Endothelial cell (in vitro differentiated cells): ENCODE data around the gene LNX1. TPM values are rescaled to one million over a fixed set of nuclear protein-coding genes. Genes with fewer than 3 reads are reported as not detected.
A peak's percentile ranks its signal among the peaks of the same experiment; 100 is the strongest.

Experiments
- DNase-seq: peaks from one replicate; pipeline ENCODE4 v3.0.0; 2021; ENCODE audit warnings: low spot score
- H3K27ac Mint-ChIP-seq: one replicate; pipeline ENCODE4 v1.8.0; 2021; ENCODE audit warnings: mixed read lengths, inconsistent platforms; ENCODE audit not compliant: unreplicated experiment
- H3K27me3 Mint-ChIP-seq: one replicate; pipeline ENCODE4 v1.8.0; 2021; ENCODE audit warnings: mild to moderate bottlenecking, moderate library complexity, mixed read lengths, inconsistent platforms; ENCODE audit not compliant: unreplicated experiment
- H3K36me3 Mint-ChIP-seq: one replicate; pipeline ENCODE4 v1.8.0; 2021; ENCODE audit warnings: mild to moderate bottlenecking, low read depth, mixed read lengths, inconsistent platforms; ENCODE audit not compliant: unreplicated experiment
- H3K4me1 Mint-ChIP-seq: one replicate; pipeline ENCODE4 v1.8.0; 2021; ENCODE audit warnings: mild to moderate bottlenecking, mixed read lengths, inconsistent platforms; ENCODE audit not compliant: unreplicated experiment
- H3K4me3 Mint-ChIP-seq: one replicate; pipeline ENCODE4 v1.8.0; 2021; ENCODE audit warnings: mild to moderate bottlenecking, mixed read lengths, inconsistent platforms; ENCODE audit not compliant: unreplicated experiment
- H3K9me3 Mint-ChIP-seq: one replicate; pipeline ENCODE4 v1.8.0; 2021; ENCODE audit warnings: mixed read lengths, inconsistent platforms; ENCODE audit not compliant: unreplicated experiment
- total RNA-seq: library from RNA; stranded (reverse); fragmentation: NEBNext Ultra II Directional; extraction: Animal tissue kit (Norgen Biotek cat#: 25700); gene quantifications from one replicate; pipeline ENCODE4 v1.2.1, GENCODE V29; 2021; ENCODE audit not compliant: unreplicated experiment
- TF ChIP-seq, protein P1 (sequence below): fragments of 200-600 bp; sonication (generic); IDR thresholded peaks from one replicate; pipeline ENCODE4 v1.5.0; 2021; ENCODE audit warnings: antibody characterized with exemption; ENCODE audit not compliant: unreplicated experiment

The LNX1 gene
- total RNA-seq, 1 donor from 2014 or later: 25.7 TPM

DNA sequence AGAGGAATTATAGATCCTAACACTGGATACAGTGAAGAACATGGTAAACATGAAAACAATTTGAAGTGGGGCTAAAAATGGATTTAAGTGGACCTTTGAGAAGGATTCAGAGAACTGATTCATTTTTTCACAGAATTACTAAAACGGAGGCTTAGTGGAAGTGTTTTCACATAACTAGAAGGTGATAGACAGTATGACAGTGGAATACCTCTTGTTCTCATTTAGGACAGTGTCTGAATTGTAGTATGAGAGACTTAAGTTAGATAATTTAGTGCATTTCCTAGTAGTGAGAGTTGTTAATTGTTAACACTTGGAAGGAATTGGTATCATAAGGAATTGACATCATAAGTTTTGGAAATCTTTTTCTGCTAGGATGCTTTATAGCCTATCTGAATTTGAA is 149.7 kb downstream of the LNX1 start:
- Mint-ChIP-seq H3K27me3 (no peaks in the 10 kb centered on the region), H3K9me3 (no peaks in the 10 kb centered on the region), H3K36me3 (peaks cover 13% of the 10 kb centered on the region), H3K27ac (no peak overlapping the region), H3K4me3 (no peak overlapping the region), H3K4me1 (no peaks in the 10 kb centered on the region)
- TF ChIP-seq, protein P1, sequence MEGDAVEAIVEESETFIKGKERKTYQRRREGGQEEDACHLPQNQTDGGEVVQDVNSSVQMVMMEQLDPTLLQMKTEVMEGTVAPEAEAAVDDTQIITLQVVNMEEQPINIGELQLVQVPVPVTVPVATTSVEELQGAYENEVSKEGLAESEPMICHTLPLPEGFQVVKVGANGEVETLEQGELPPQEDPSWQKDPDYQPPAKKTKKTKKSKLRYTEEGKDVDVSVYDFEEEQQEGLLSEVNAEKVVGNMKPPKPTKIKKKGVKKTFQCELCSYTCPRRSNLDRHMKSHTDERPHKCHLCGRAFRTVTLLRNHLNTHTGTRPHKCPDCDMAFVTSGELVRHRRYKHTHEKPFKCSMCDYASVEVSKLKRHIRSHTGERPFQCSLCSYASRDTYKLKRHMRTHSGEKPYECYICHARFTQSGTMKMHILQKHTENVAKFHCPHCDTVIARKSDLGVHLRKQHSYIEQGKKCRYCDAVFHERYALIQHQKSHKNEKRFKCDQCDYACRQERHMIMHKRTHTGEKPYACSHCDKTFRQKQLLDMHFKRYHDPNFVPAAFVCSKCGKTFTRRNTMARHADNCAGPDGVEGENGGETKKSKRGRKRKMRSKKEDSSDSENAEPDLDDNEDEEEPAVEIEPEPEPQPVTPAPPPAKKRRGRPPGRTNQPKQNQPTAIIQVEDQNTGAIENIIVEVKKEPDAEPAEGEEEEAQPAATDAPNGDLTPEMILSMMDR: no peak
- DNase-seq: no peak

DNA sequence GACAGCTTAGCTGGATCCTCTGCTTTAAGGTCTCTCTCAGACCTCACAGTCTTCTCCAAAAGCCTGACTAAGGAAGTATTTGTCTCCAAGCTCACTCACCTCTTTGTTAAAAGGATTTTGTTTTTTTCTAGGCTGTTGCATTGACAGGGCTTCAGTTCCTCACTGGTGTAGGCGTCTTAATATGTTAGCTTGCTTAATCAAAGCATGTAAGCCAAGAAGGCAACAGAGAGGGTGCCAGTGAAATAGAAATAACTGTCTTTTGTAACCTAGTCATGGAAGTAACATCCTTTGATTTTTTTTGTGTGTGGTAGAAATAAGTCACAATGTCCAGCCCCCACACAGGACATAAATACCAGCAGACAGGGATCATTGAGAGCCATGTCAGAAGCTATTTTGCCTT is 155.0 kb downstream of the LNX1 start:
- no peaks in the 10 kb centered on the region for H3K27me3 Mint-ChIP-seq
- H3K4me1 Mint-ChIP-seq: no peaks in the 10 kb centered on the region
- no peak overlapping the region for H3K27ac Mint-ChIP-seq
- DNase-seq: no peak
- TF ChIP-seq, protein P1: no peak
- no peak overlapping the region for H3K4me3 Mint-ChIP-seq
- no peaks in the 10 kb centered on the region for H3K36me3 Mint-ChIP-seq
- H3K9me3 Mint-ChIP-seq: no peaks in the 10 kb centered on the region

DNA sequence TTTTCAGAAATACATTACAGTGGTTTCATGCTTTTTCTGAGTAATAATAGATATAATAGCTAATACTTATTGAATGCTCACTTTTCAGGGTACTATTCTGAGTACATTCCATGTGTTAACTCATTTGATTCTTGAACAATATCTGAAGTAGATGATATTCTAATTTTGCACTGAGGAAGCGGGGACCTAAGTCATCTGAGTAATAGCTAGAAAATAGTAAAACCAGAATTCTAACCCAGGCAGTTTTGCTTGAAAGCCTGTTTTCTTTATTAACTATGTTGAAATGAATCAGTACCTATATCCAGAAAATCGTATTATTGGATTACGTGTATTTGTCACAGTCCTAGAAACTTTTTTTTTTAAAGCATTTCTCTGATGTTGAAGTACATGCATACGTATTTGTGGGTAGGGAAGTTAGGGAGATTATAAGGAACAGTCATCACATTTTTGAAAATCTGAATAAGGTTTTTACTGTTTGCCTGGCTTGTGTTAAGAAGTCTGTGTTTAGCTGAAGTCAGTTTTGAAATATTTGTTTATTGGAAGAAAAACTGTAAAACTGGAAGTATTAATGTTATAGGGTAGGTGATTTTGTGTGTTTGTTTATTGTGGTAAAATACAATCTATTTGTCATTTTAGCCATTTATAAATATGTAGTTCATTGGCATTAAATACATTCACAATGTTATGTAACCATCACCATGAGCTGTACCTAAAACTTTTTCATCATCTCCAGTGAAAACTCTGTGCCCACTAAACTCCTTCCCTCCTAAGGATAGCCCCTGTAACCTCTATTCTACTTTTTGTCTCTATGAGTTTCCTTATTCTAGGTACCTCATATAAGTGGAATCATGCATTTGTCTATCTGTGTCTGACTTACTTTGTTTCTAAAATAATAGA is 158.5 kb downstream of the LNX1 start:
- Mint-ChIP-seq H3K4me1 (no peaks in the 10 kb centered on the region), H3K4me3 (no peak overlapping the region), H3K36me3 (peaks cover 5% of the 10 kb centered on the region), H3K27me3 (no peaks in the 10 kb centered on the region), H3K27ac (peak overlapping the region; percentile 30), H3K9me3 (no peaks in the 10 kb centered on the region)
- TF ChIP-seq, protein P1: no peak
- no peak for DNase-seq

DNA sequence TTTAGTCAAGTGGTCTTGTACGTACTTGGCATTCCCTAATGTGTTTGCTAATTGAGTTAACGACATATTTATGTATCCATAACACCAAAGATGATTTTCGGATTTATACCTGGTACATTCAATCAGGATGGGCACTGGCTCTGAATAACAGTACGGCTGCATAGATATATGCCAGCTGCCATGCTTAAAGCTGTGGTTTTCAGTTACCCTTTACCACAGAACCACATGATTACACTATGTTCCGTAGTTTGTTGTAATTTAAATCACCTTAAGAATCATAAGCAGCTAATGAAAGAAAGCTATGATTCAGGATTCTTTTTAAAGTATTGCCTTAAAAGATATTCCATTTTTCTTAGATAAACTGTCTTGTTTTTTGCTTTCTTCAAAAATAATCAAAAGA is 160.2 kb downstream of the LNX1 start:
- Mint-ChIP-seq H3K9me3 (no peaks in the 10 kb centered on the region), H3K27ac (no peak overlapping the region), H3K27me3 (no peaks in the 10 kb centered on the region), H3K4me1 (no peaks in the 10 kb centered on the region), H3K4me3 (no peak overlapping the region), H3K36me3 (peaks cover 5% of the 10 kb centered on the region)
- TF ChIP-seq, protein P1: no peak
- no peak for DNase-seq

DNA sequence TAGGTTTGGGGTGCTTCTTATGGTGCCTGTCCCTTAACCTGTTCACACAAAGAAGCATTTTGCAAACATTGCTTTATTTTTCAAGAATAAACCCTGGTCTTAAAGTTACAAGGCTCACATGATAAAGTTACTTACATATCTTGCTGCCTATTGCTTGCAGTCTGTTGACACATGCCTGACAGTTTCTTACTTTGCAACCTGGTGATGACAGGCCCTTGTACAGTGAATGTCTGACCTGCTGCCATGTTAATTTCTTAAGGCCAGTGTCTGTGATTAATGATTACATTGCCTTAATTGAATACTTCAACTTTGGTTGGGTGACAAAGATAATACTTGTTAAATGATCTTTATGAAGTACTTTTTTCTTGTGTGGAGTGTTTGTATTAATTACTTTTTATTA is 163.9 kb downstream of the LNX1 start:
- H3K4me3 Mint-ChIP-seq: no peak overlapping the region
- no peak overlapping the region for H3K27ac Mint-ChIP-seq
- peaks cover 5% of the 10 kb centered on the region for H3K36me3 Mint-ChIP-seq
- no peak for DNase-seq
- no peaks in the 10 kb centered on the region for H3K4me1 Mint-ChIP-seq
- H3K27me3 Mint-ChIP-seq: no peaks in the 10 kb centered on the region
- TF ChIP-seq, protein P1: no peak
- H3K9me3 Mint-ChIP-seq: no peaks in the 10 kb centered on the region
